HG03064 (cell line): Measurements from ENCODE around the gene SPTBN4.
"Not testable (repeated sequence)": the region's sequence is repeated elsewhere in the genome, so short reads cannot be mapped to it uniquely, and the experiment has no call there.

Experiments used
- ATAC-seq: cut with Tn5 transposase; IDR thresholded peaks from one replicate; pipeline ENCODE4 v1.9.1; 2021; ENCODE audit warnings: low read depth; ENCODE audit not compliant: unreplicated experiment

The SPTBN4 gene

GRCh38 chr19:40464059-40465024, 2.5 kb upstream of the SPTBN4 start:
- no peak for ATAC-seq

DNA sequence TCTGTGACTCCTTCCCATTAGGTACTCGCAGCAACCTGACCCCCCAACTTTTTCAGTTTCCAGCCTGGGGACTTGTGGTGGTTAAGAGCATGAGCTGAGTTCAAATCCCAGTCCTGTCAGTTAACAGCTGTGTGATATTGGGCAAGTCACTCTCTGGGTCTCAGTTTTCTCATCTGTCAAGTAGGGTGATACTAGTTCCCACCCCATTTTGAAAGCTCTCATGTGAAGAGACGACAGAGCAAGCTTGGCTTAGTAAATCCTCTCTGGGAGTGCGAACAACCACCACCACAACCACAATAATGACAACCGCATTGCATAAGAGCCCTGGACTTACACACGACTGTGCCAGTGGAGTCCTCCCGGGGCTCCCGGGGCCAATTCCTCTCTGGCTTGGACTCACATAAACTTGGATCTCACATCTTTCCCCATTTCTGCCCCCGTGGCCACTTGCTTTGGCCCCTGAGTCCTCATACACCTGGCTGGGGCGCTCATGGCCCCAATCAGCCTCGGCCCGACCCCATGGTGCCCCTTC, 1.7 kb upstream of the SPTBN4 start:
- ATAC-seq: no peak

DNA sequence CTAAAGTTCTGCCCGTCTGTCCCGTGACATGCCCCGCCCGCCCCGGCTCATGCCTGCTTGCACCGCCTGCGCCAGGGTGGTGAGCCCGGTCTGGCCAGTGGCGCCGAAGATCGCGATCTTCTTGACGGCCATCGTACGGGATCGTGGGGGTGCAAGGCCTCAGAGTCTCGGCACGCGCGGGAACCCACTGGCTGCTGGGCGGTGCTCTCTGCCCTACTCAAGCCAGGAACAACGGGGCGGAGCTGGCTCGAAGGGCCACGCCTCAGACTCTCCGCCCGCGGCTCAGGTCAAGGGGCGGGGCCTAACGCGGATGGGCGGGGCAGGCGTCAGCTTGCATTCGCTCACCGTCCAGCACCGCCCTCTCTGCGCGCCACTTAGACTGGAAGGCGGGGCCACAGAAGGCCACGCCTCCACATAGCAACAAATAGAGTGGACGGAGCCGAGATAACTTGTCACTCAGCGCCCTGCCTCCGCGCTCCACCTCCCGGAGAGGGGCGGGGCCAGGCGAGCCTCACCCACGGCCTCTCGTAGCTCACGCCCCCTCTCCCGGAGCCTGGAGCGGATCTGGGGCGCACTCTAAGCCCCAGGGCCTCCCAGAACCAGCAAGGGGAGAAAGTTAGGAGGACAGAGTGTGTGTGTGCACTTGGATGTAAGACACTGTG, 1.1 kb upstream of the SPTBN4 start, which contains the start of gene BLVRB:
Gene BLVRB, minus strand, starts transcription at position 189 of the 662 bp plus-strand sequence. Its CDS starts 57 bp downstream, at position 132.
- ATAC-seq: peak; percentile 83

GRCh38 chr19:40466219-40466984, 399 bp upstream of the SPTBN4 start:
- ATAC-seq: peak; percentile 10

DNA sequence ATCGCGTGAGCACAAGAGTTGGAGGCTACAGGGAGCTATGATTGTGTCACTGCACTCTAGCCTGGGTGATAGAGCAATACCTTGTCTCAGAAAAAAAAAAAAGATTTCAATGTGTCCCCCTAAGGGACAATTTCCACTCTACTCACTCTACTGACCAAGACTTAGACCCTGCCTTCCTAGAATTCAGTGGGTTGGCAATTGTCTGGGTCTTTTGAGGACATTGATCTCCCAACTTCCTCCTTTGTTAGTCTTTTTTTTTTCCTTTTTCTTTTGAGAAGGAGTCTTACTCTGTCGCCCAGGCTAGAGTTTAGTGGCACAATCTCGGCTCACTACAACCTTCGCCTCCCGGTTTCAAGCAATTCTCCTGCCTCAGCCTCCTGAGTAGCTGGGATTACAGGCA, 2.2 kb downstream of the SPTBN4 start:
- no peak for ATAC-seq

DNA sequence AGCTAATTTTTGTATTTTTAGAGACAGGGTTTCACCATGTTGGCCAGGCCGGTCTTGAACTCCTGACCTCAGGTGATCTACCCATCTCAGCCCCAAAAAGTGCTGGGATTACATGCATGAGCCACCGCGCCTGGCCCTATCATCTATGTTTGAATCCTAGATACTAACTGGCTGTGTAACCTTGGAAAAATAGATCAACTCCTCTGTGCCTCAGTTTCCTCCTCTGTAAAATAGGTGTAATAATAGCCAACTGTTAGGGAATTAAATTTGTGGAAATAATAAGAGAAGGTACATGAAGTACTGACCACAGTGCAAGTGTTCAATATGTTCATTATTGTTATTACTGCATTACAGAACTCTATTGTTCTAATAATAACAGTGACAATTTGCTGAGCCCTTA, 4.3 kb downstream of the SPTBN4 start:
- no peak for ATAC-seq

- no peak for ATAC-seq
Measured at GRCh38 chr19:40472516-40472915, 5.7 kb downstream of the SPTBN4 start.

GRCh38 chr19:40474737-40475136, 7.9 kb downstream of the SPTBN4 start:
- ATAC-seq: no peak

DNA sequence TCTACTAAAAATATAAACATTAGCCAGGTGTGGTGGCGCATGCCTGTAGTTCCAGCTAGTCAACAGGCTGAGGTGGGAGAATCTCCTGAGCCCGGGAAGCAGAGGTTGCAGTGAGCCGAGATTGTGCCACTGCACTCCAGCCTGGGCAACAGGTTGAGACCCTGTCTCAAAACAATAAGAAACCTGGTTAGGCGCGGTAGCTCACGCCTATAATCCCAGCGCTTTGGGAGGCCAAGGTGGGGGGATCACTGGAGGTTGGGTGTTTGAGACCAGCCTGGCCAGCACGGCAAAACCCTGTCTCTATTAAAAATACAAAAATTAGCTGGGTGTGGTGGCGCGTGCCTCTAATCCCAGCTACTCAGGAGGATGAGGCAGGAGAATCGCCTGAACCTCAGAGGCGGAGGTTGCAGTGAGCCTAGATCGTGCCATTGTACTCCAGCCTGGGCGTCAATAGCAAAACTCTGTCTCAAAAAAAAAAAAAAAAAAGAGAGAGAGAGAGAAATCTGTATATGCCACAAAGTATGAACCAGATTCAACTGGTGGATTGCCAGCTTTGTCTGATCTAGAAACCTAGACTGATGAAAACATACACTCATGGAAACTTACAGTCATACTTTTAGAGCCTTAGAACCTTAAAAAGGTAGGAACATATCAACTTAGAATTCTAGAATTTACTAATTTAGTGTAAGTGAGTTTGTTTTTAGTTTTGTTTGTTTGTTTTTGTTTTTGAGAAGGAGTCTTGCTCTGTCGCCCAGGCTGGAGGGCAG, 9.3 kb downstream of the SPTBN4 start:
- not testable (repeated sequence) for ATAC-seq

DNA sequence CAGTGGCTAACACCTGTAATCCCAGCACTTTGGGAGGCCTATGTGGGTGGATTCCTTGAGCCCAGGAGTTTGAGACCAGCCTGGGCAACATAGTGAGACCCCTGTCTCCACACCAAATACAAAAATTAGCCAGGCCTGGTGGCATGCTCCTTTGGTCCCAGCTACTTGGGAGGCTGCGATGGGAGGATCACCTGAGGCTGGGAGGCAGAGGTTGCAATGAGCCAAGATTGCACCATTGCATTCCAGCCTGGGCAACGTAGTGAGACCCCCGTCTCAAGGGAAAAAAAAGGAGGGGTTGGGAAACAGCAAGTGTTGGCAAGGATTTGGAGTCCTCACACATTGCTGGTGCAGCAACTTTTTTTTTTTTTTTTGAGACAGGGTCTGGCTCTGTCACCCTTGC, 19.2 kb downstream of the SPTBN4 start:
- no peak for ATAC-seq

DNA sequence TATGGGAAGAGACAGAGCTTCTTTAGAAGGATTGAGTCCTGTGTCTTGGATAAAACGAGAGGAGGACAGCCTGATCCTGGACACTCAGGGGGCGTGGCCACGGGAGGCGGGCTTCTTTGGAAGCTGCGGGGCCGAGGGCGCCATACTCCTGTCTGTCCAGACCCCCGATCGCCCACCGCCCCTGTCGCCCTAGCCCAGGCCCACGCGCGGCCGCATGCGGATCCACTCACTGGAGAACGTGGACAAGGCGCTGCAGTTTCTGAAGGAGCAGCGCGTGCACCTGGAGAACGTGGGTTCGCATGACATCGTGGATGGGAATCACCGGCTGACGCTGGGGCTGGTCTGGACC, 23.1 kb downstream of the SPTBN4 start:
- ATAC-seq: no peak

- ATAC-seq: no peak
Measured at GRCh38 chr19:40492274-40492673, 25.5 kb downstream of the SPTBN4 start.

- no peak for ATAC-seq
Measured at GRCh38 chr19:40493778-40494177, 27.0 kb downstream of the SPTBN4 start.

DNA sequence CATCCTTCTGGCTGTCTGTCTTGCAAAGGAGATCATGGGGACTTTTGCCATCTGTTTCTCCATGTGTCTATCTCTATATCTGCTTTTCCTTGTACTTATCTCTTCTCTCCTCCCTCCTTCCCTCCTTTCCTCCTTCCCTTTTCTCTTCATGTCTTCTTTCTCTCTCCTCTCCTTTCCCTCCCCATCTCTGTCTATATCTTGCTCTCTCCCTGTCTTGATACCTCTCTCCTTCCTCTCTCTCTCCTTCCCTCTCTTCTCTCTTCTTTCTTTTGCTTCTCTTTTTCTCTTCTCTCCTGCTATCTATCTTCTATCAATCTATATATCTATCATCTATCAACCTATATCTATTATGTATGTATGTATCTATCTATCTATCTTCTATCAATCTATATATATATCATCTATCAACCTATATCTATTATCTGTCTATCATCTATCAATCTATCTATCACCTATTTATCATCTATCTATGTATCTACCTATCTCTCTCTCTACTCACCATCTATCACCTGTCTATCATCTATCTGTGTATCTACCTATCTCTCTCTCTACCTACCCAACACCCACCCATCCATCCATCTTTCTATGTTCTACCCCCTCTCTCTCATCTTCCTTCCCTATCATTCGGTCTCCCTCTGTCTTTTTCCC, 27.5 kb downstream of the SPTBN4 start:
- no peak for ATAC-seq

GRCh38 chr19:40497214-40497613, 30.4 kb downstream of the SPTBN4 start:
- no peak for ATAC-seq

- ATAC-seq: no peak
Measured at GRCh38 chr19:40499320-40499719, 32.5 kb downstream of the SPTBN4 start.

- ATAC-seq: not testable (repeated sequence)
Measured at GRCh38 chr19:40500678-40501530, 34.1 kb downstream of the SPTBN4 start.

- no peak for ATAC-seq
Measured at GRCh38 chr19:40501599-40501998, 34.8 kb downstream of the SPTBN4 start.

DNA sequence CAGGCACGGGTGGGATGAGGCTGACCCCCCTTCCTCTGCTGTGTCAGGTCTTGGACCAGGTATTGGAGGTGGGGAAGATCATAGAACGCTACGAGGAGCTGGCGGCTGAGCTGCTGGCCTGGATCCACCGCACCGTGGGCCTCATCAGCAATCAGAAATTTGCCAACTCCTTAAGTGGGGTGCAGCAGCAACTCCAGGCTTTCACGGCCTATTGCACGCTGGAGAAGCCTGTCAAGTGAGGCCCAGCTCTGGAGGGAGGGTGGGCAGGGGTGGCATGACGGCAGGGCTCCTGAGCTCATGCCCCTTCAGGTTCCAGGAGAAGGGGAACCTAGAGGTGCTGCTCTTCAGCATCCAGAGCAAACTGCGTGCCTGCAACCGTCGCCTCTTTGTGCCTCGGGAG, 35.3 kb downstream of the SPTBN4 start:
- ATAC-seq: no peak
